Measurements from ENCODE around the gene GAST. TPM values are rescaled to one million over a fixed set of nuclear protein-coding genes. Genes with fewer than 3 reads are reported as not detected.

The GAST gene
- total and polyA plus RNA-seq, 9 of the 15 experiments (the other 6 are each of a cell fraction or from before 2014, with no cell fraction given): not detected

- no peak for TF ChIP-seq HMBOX1 (IDR thresholded peaks at IDR 0.05)
- TF ChIP-seq ZKSCAN1 (IDR thresholded peaks at IDR 0.05; ENCODE audit: low read depth, low read length): peak; percentile 69
- TF ChIP-seq KDM1A (IDR thresholded peaks at IDR 0.05): peak; percentile 52 to 56; a peak in 2 of 4 replicates
- no peak for TF ChIP-seq MCM5 (IDR thresholded peaks at IDR 0.05; ENCODE audit: low read depth)
- TF ChIP-seq ARID3B (CRISPR knock-in tag; IDR thresholded peaks at IDR 0.05; ENCODE audit: borderline replicate concordance): 0 out of 2 replicates have a peak, but pooled peaks have one; percentile 17
- TF ChIP-seq HNRNPL (IDR thresholded peaks at IDR 0.05; ENCODE audit: low read depth, low read length): peak; percentile 62; the same call in 1 of the 2 replicates
- TF ChIP-seq HOXB6 (CRISPR knock-in tag; IDR thresholded peaks at IDR 0.05; ENCODE audit: borderline replicate concordance): peak; percentile 98
- TF ChIP-seq BRD4 (IDR thresholded peaks at IDR 0.05): peak; percentile 95
- TF ChIP-seq E2F3 (CRISPR knock-in tag; IDR thresholded peaks at IDR 0.05): 0 out of 2 replicates have a peak, but pooled peaks have one; percentile 51
- TF ChIP-seq ZNF764 (CRISPR knock-in tag; IDR thresholded peaks at IDR 0.05; ENCODE audit: low read depth): 0 out of 2 replicates have a peak, but pooled peaks have one; percentile 38
- no peak for TF ChIP-seq IRF2 (CRISPR knock-in tag; IDR thresholded peaks at IDR 0.05)
- peak; percentile 75 for TF ChIP-seq CHD2 (IDR thresholded peaks at IDR 0.05; ENCODE audit: low read depth, low read length)
- TF ChIP-seq FOS (IDR thresholded peaks at IDR 0.05; ENCODE audit: extremely low read depth, insufficient read length): no peak
- TF ChIP-seq ADNP (tag; IDR thresholded peaks at IDR 0.05): peak; percentile 11; the same call in 1 of the 2 replicates
- no peak for TF ChIP-seq ZNF140 (CRISPR knock-in tag; IDR thresholded peaks at IDR 0.05)
- peak; percentile 51 for TF ChIP-seq RFX1 (IDR thresholded peaks at IDR 0.05)
- TF ChIP-seq TAL1 (IDR thresholded peaks at IDR 0.05): no peak
- no peak for TF ChIP-seq TGIF2 (CRISPR knock-in tag; IDR thresholded peaks at IDR 0.05)
- TF ChIP-seq TAF7 (tag; IDR thresholded peaks at IDR 0.05): no peak; the same call in 1 of the 2 replicates
- no peak for TF ChIP-seq CHD4 (IDR thresholded peaks at IDR 0.05; ENCODE audit: insufficient read depth, insufficient replicate concordance, low read depth, low read length, poor library complexity, severe bottlenecking)
- peak; percentile 64 for TF ChIP-seq ZNF592 (IDR thresholded peaks at IDR 0.05)
- peak; percentile 79; the same call in 1 of the 2 replicates for TF ChIP-seq MXI1 (IDR thresholded peaks at IDR 0.05; ENCODE audit: low read depth, low read length)
- peak in 1 of 2 experiments; percentile 90; a peak in 2 of 4 replicates for TF ChIP-seq MAZ (CRISPR knock-in tag; conservative IDR thresholded peaks at IDR 0.05 in 1 of 2, IDR thresholded peaks at IDR 0.05 in 1 of 2)
- TF ChIP-seq ZEB2 (IDR thresholded peaks at IDR 0.05): peak; percentile 11; the same call in 1 of the 2 replicates
- TF ChIP-seq ZNF41 (CRISPR knock-in tag; conservative IDR thresholded peaks at IDR 0.05): peak; percentile 92
Measured at GRCh38 chr17:41678411-41678906, 33.7 kb upstream of the GAST start (continued).
